ENCODE results near the gene SYNJ2.

Gene SYNJ2

DNA sequence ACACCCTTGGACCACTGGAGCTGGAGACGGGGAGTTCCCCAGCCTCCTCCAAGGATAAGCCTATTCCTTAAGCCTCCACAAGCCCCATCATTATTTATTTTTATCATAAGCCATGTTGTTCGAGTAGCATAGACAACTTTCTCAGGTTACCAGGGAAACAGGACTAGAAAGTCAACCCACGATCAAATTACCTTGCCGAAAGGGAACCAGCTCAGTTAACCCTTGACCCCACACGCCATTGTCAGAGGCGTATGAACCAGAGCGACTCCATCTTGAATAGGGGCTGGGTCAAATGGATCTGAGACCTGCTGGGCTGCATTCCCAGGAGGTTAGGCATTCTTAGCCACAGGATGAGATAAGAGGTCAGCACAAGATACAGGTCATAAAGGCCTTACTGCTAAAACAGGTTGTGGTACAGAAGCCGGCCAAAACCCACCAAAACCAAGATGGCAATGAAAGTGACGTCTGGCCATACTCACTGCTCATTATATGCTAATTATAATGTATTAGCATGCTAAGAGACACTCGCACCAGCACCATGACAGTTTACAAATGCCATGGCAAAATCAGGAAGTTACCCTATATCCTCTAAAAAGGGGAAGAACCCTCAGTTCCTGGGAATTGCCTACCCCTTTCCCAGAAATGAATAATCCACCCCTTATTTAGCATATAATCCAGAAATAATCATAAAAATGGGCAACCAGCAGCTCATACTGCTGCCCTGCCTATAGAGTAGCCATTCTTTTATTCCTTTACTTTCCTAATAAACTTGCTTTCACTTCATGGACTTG is 22.4 kb downstream of the SYNJ2 start:
- TF ChIP-seq, protein P1, sequence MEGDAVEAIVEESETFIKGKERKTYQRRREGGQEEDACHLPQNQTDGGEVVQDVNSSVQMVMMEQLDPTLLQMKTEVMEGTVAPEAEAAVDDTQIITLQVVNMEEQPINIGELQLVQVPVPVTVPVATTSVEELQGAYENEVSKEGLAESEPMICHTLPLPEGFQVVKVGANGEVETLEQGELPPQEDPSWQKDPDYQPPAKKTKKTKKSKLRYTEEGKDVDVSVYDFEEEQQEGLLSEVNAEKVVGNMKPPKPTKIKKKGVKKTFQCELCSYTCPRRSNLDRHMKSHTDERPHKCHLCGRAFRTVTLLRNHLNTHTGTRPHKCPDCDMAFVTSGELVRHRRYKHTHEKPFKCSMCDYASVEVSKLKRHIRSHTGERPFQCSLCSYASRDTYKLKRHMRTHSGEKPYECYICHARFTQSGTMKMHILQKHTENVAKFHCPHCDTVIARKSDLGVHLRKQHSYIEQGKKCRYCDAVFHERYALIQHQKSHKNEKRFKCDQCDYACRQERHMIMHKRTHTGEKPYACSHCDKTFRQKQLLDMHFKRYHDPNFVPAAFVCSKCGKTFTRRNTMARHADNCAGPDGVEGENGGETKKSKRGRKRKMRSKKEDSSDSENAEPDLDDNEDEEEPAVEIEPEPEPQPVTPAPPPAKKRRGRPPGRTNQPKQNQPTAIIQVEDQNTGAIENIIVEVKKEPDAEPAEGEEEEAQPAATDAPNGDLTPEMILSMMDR (IDR thresholded peaks at IDR 0.05; ENCODE audit: low read depth, low read length) = no peak
- H3K4me1 ChIP-seq = peaks cover 5% of the 10 kb centered on the region; the same call in 1 of the 2 replicates

DNA sequence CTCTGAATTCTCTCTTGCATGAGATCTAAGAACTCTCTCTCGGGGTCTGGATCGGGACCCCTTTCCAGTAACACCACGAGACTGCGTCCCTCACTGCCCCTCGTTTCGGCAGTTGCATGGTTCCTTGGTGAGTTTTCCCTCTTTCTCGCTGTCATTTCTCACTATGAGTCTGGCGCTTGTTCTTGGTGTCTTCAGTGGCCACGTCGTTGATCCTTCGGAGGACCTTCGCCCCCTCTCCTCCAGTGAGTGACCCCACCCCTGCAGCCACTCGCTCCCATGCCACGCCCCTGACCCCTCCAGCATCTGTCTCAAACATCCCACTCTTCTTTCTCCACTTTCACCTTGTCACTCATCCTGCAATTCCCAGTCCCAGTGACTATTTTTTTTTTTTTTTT is 23.0 kb downstream of the SYNJ2 start:
- TF ChIP-seq, protein P1 (IDR thresholded peaks at IDR 0.05; ENCODE audit: low read depth, low read length) = no peak
- Histone ChIP-seq H3K36me3 (no peaks in the 10 kb centered on the region), H3K4me1 (0 out of 2 replicates have a peak, but pooled peaks cover 1% of the 10 kb centered on the region), H3K27me3 (no peaks in the 10 kb centered on the region), H3K9me3 (no peaks in the 10 kb centered on the region), H3K4me3 (ENCODE audit: low read depth, low read length) (no peak overlapping the region)
- no peak for DNase-seq

More for the DNA sequence above, 22.4 kb downstream of the SYNJ2 start:
- Histone ChIP-seq H3K27me3 (no peaks in the 10 kb centered on the region), H3K36me3 (no peaks in the 10 kb centered on the region), H3K9me3 (no peaks in the 10 kb centered on the region), H3K4me3 (ENCODE audit: low read depth, low read length) (no peak overlapping the region)
- no peak for DNase-seq

DNA sequence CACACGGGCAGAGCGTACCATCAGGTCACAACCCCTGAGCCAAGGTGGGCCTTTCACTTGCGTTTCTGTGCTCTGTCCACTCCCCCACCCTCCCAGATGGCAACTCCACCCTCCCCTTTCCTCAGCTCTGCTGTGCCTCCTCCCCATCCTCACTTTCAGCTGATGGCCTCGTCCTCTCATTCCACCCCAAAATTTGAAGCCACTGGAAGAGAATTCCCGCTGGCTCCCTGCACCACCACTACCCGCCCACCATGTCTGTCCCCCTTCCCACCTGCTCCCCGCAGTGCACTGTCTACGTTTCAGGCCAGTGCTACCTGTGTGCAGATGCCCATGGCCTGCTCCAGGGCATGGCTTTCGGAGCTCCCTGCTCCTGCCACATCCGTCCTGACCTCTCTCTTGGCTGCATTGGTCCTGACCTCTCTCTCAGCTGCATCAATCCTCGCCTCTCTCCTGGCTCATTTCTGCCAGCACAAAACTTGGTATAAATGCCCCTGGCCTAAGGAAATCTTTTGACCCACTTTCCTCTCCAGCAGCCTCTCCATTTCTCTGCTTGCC is 24.0 kb downstream of the SYNJ2 start:
- TF ChIP-seq, protein P1 (IDR thresholded peaks at IDR 0.05; ENCODE audit: low read depth, low read length) = no peak

DNA sequence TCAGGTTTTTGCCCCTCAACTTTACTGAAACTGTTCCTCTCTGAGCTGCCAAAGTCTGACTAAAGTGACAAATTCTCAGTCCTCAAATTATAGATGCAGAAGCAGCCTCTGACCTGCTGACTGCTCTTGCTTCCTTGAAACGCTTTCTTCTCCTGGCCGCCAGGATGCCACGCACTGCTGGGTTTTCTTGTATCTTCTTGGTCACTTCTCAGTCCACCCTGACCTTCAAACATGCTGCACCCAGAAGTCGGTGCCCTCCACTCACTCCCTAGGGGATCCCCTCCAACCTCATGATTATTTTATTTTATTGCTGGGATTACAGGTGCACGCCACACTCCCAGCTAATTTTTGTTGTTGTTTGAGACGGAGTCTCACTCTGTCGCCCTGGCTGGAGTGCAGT is 24.7 kb downstream of the SYNJ2 start:
- H3K4me3 ChIP-seq (ENCODE audit: low read depth, low read length) = no peak overlapping the region
- H3K27me3 ChIP-seq = no peaks in the 10 kb centered on the region
- TF ChIP-seq, protein P1 (IDR thresholded peaks at IDR 0.05; ENCODE audit: low read depth, low read length) = no peak
- 0 out of 2 replicates have a peak, but pooled peaks cover 4% of the 10 kb centered on the region for H3K4me1 ChIP-seq
- H3K36me3 ChIP-seq = no peaks in the 10 kb centered on the region
- no peak for DNase-seq
- no peaks in the 10 kb centered on the region for H3K9me3 ChIP-seq

More for the DNA sequence above, 24.0 kb downstream of the SYNJ2 start:
- H3K4me3 ChIP-seq (ENCODE audit: low read depth, low read length) = no peak overlapping the region
- H3K36me3 ChIP-seq = no peaks in the 10 kb centered on the region
- H3K27me3 ChIP-seq = no peaks in the 10 kb centered on the region
- 0 out of 2 replicates have a peak, but pooled peaks cover 4% of the 10 kb centered on the region for H3K4me1 ChIP-seq
- H3K9me3 ChIP-seq = no peaks in the 10 kb centered on the region
- no peak for DNase-seq

DNA sequence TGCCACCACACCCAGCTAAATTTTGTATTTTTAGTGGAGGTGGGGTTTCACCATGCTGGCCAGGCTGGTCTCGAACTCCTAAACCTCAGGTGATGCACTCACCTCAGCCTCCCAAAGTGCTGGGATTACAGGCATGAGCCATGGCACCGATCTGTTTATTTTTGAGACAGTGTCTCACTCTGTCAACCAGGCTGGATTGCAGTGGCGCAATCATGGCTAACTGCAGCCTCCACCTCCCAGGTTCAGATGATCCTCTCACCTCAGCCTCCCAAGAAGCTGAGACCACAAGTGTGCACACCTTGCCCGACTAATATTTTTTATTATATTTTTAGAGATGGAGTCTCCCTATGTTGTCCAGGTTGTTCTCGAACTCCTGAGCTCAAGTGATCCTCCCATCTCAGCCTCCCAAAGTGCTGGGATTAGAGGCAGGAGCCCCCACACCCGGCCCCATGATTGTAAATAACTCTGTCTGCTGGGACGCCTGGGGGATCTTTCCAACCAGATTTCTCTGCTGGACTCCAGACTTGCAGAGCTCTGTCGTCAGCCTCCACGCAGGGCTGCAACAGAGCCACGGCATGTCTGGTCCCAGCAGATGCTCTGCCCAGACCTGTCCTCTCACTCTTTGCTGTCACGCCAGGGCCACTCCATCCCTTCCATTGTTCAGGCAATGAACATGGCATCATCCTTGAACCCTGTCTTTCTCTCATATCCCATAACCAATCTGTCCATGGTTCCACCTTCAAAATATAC is 25.3 kb downstream of the SYNJ2 start:
- DNase-seq = no peak
- no peak overlapping the region for H3K4me3 ChIP-seq (ENCODE audit: low read depth, low read length)
- H3K36me3 ChIP-seq = no peaks in the 10 kb centered on the region
- H3K4me1 ChIP-seq = 0 out of 2 replicates have a peak, but pooled peaks cover 4% of the 10 kb centered on the region
- H3K9me3 ChIP-seq = no peaks in the 10 kb centered on the region
- H3K27me3 ChIP-seq = no peaks in the 10 kb centered on the region
- TF ChIP-seq, protein P1 (IDR thresholded peaks at IDR 0.05; ENCODE audit: low read depth, low read length) = no peak

Data from BE2C (cell line).